GM21360 (cell line): ENCODE data around the gene LIPA.
"Not testable (repeated sequence)": the region's sequence is repeated elsewhere in the genome, so short reads cannot be mapped to it uniquely, and the experiment has no call there.

Experiments
- ATAC-seq: cut with Tn5 transposase; IDR thresholded peaks from one replicate; pipeline ENCODE4 v1.9.1; 2021; ENCODE audit warnings: mild to moderate bottlenecking, moderate library complexity; ENCODE audit not compliant: unreplicated experiment

LIPA gene

GRCh38 chr10:89251409-89252224 lies at the start of gene LIPA:
Gene LIPA, minus strand, starts transcription at chr10:89251775. Its CDS starts 4,127 bp downstream, at chr10:89247648.
- peak; percentile 96 for ATAC-seq

DNA sequence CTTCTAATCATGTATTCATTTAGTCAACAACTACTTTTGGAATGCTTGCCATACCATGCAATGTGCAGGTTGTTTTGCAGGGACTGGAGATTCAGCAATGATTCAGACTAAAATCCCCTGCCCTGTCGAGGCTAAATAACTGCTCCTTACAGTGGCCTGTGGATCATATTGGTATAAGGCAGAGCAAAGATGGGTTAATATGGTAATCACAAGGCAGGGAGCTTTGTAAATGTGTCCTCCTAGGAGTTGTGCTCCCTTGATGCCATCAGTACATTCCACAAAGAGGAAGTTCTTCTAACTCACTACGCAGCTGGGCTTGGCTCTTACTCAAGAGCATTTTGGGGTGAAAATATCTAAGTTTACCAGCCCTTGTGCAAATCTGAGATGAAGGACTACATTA lies 49.7 kb upstream of the LIPA start:
- peak; percentile 37 for ATAC-seq

DNA sequence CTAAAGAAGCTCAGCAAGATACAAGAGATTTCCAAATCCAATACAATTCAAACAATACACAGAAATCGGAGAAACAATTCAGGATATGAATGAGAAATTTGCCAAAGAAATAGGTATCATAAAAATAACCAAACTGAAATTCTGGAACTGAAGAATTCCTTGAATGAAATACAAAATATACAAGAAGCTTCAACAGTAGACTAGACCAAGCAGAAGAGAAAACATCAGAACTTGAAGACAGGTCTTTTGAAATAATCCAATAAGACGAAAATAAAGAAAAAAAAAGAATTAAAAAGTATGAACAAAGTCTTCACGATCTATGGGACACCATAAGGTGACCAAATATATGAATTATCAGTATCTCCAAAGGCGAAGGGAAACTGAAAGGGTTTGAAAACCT lies 47.5 kb upstream of the LIPA start:
- no peak for ATAC-seq

DNA sequence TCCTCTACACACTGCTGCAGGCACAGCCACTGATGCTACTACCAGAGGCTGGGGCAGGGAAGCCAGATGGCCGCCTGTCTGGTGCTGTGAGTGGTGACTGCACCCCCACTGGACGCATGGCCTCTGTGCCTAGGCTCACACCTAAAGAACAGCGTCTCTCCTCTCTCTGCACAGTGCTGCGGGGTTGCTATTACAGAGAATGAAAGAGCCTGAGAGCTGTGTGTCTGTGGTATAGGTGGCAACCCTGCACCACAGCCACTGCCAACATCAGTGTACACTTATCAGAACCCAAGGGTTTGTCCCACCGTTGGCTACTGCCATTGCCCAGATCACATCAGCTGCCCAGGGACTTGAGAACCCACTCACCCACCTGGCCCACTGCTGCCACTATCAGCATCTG lies 46.2 kb upstream of the LIPA start:
- no peak for ATAC-seq

DNA sequence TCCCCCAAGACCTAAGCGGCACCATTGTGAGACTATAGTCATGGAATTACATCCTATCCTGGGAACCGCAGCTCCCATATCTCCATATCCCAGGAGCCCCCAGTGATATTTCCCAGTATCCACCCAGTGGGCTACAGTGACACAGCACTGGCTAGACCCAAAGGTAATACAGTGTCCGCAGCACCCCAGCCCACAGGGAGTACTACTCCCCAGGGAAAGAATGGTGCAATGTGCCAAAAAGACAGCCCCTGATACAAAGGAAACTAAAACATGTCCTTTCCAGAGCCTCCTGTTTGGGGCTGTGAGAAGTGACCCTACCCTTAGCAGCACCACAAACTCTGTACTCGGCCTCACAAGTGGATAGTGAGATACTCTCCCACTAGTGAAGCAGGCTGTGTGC lies 45.8 kb upstream of the LIPA start:
- no peak for ATAC-seq

- no peak for ATAC-seq
Observed at GRCh38 chr10:89296220-89296648, 44.7 kb upstream of the LIPA start.

- ATAC-seq = no peak
Observed at GRCh38 chr10:89295597-89295996, 44.0 kb upstream of the LIPA start.

DNA sequence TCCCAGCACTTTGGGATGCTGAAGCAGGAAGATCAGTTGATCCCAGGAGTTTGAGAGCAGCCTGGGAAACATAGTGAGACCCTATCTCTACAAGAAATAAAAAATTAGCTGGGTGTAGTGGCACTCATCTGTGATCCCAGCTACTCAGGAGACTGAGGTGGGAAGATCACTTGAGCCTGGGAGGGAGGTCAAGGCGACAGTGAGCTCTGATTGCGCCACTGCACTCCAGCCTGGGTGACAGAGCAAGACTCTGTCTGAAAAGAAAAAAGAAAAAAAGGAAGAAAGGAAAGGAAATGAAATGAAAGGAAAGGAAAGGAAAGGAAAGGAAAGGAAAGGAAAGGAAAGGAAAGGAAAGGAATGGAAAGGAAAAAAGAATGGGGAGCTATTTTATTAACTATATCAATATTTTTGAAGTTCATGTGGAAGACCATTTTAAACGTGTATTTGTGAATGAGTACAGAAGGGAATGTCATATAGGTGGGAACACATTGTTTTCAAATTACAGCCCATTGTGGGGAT lies 43.2 kb upstream of the LIPA start:
- ATAC-seq = no peak

DNA sequence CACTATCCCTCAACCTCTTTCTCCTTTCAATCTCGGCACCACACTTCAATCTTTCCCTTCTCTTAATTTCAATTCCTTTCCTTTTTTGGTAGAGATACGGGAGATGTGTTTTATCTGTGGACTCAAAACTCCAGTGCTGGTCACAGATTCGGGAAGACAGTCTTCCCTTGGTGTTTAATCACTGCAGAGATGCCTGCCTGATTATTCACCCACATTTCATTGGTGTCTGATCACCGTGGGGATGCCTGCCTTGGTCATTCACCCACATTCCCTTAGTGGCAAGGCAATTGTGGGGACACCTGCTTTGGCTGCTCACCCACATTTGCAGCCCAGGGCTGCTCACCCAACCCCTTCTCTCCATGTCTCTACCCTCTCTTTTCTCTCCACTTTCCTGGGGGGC lies 33.7 kb upstream of the LIPA start:
- ATAC-seq = not testable (repeated sequence)

DNA sequence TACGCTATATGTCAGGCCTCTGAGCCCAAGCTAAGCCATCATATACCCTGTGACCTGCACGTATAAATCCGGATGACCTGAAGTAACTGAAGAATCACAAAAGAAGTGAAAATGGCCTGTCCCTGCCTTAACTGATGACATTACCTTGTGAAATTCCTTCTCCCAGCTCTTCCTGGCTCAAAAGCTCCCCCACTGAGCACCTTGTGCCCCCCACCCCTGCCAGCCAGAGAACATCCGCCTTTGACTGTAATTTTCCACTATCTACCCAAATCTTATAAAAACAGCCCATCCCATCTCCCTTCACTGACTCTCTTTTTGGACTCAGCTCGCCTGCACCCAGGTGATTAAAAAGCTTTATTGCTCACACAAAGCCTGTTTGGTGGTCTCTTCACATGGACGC lies 33.1 kb upstream of the LIPA start:
- ATAC-seq = not testable (repeated sequence)

GRCh38 chr10:89283936-89284475 lies 32.4 kb upstream of the LIPA start:
- no peak for ATAC-seq

GRCh38 chr10:89283025-89283935 lies 31.7 kb upstream of the LIPA start:
- no peak for ATAC-seq

- ATAC-seq = no peak
Observed at GRCh38 chr10:89281606-89282395, 30.2 kb upstream of the LIPA start.

DNA sequence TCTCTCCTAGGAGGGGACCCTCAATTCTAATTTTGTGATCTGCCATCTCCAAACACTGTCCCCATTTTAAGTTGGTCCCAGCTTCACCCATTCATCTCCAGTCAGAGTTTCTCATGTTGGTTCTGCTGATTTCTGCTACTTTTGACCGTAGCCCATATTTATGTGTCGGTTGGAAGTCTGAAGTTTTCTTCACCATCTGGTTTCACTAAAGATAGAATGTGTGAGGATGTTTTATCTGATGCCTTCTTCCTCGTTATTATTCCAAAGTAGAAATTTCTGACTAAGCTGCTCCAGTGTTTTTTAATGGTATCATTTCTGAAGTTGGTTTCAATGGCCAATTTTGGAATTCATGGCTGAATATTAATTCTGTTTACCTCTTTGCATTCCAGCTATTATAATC lies 28.9 kb upstream of the LIPA start:
- no peak for ATAC-seq

- no peak for ATAC-seq
Observed at GRCh38 chr10:89279421-89279869, 27.9 kb upstream of the LIPA start.

GRCh38 chr10:89278900-89279392 lies 27.4 kb upstream of the LIPA start:
- ATAC-seq = no peak

- no peak for ATAC-seq
Observed at GRCh38 chr10:89278034-89278535, 26.5 kb upstream of the LIPA start.

GRCh38 chr10:89275383-89275782 lies 23.8 kb upstream of the LIPA start:
- no peak for ATAC-seq

DNA sequence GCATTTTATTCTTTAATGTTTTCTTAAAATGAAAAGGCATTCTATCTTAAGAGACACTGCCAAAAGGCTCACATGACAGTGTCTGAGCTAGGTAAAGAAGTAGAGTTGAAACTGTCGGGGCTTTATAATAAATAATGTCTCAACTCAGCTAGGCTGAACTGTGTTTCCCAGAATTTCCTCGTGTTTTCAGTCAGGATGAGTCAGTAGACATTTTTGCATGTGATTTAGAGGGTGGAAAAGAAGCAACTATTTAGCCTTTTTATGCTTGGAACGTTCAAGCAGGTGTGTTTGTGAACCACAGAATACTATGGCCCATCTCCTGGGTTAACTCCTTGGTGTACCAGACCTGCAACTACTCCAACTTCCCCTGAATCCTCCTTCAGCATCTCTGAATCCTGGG lies 23.4 kb upstream of the LIPA start:
- no peak for ATAC-seq

- ATAC-seq = no peak
Observed at GRCh38 chr10:89273680-89274079, 22.1 kb upstream of the LIPA start.
